Tibial artery (tissue), 4 donors: Measurements from ENCODE around the gene FOXS1.
"Not testable (repeated sequence)": the region's sequence is repeated elsewhere in the genome, so short reads cannot be mapped to it uniquely, and the experiment has no call there.

Experiments used
- DNase-seq, 2 donors: peaks; one replicate each; pipeline ENCODE4 v3.0.0-alpha.2; 2019
- H3K27ac ChIP-seq, 2 donors: fragments of 200-600 bp; sonication (generic) in 1 of 2; 1 replicate in 1 of 2; 2 replicates in 1 of 2; pipeline ENCODE4 v1.5.1; 2018 to 2019; ENCODE audit warnings: mild to moderate bottlenecking in 1 of 2
- H3K27me3 ChIP-seq, 2 donors: fragments of 200-600 bp; sonication (generic) in 1 of 2; one replicate each; pipeline versions ENCODE4 v1.5.1 to v1.6.0; 2016 to 2019
- H3K36me3 ChIP-seq, 3 donors: fragments of 200-600 bp; sonication (generic) in 2 of 3; one replicate each; pipeline ENCODE4 v1.5.1; 2016 to 2019; ENCODE audit warnings: mild to moderate bottlenecking in 2 of 3
- H3K4me1 ChIP-seq, 4 donors: fragments of 200-600 bp; sonication (generic) in 2 of 4; 1 replicate in 3 of 4; 2 replicates in 1 of 4; pipeline ENCODE4 v1.5.1; 2016 to 2019
- H3K4me3 ChIP-seq, 2 donors: fragments of 200-600 bp; sonication (generic) in 1 of 2; 1 replicate in 1 of 2; 2 replicates in 1 of 2; pipeline ENCODE4 v1.5.1; 2018 to 2019; ENCODE audit warnings: mild to moderate bottlenecking in 2 of 2
- H3K9me3 ChIP-seq, 3 donors: fragments of 200-600 bp; sonication (generic) in 1 of 3; one replicate each; pipeline ENCODE4 v1.5.1; 2016 to 2019
- intact Hi-C: fragments of 100-400 bp; cut with DNase I; formaldehyde crosslinking; loops from one replicate; pipeline ENCODE4 v1.15.0; 2023; ENCODE audit warnings: low total_unique reads
- TF ChIP-seq, protein P1 (sequence below), 2 experiments: fragments of 200-600 bp in 1 of 2; fragments of 450-650 bp in 1 of 2; IDR thresholded peaks; one replicate each; pipeline ENCODE4 v1.5.1; 2017 to 2019; ENCODE audit warnings: antibody characterized with exemption in 2 of 2, mild to moderate bottlenecking in 1 of 2, moderate library complexity in 1 of 2

The FOXS1 gene

DNA sequence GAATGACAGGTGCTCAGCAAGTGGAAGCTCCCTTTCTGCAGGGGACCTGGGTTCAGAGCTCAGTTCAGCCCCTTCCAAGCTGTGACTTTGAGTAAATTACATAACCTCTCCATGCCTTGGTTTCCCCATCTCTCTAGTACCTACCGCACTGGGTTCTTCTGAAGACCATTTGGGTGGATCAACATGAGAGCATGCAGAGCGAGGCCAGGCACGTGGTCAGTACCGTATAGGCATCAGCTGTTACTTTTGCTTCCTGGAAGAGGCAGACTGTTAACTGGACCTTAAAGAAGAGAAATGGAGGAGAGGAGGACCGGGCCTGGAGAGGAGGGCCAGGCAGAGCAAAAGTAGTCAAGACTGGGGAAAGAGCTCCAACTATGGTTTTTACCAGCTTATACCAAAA, 27.9 kb downstream of the FOXS1 start:
- peak overlapping the region in 1 of 2 donors; percentile 83 for H3K27ac ChIP-seq
- DNase-seq, result peak in 1 of 2 donors; percentile 49
- no peaks in the 10 kb centered on the region for H3K27me3 ChIP-seq
- peaks cover 0 to 74% (median 49%) of the 10 kb centered on the region in 4 donors for H3K4me1 ChIP-seq
- TF ChIP-seq, protein P1, sequence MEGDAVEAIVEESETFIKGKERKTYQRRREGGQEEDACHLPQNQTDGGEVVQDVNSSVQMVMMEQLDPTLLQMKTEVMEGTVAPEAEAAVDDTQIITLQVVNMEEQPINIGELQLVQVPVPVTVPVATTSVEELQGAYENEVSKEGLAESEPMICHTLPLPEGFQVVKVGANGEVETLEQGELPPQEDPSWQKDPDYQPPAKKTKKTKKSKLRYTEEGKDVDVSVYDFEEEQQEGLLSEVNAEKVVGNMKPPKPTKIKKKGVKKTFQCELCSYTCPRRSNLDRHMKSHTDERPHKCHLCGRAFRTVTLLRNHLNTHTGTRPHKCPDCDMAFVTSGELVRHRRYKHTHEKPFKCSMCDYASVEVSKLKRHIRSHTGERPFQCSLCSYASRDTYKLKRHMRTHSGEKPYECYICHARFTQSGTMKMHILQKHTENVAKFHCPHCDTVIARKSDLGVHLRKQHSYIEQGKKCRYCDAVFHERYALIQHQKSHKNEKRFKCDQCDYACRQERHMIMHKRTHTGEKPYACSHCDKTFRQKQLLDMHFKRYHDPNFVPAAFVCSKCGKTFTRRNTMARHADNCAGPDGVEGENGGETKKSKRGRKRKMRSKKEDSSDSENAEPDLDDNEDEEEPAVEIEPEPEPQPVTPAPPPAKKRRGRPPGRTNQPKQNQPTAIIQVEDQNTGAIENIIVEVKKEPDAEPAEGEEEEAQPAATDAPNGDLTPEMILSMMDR (IDR thresholded peaks at IDR 0.05), result no peak
- intact Hi-C loops, result loop anchor here (10.0 kb wide), 1 partner anchor 73 kb away; no protein-coding TSS in a partner anchor
- H3K4me3 ChIP-seq, result no peak overlapping the region
- no peaks in the 10 kb centered on the region for H3K36me3 ChIP-seq
- H3K9me3 ChIP-seq, result no peaks in the 10 kb centered on the region

DNA sequence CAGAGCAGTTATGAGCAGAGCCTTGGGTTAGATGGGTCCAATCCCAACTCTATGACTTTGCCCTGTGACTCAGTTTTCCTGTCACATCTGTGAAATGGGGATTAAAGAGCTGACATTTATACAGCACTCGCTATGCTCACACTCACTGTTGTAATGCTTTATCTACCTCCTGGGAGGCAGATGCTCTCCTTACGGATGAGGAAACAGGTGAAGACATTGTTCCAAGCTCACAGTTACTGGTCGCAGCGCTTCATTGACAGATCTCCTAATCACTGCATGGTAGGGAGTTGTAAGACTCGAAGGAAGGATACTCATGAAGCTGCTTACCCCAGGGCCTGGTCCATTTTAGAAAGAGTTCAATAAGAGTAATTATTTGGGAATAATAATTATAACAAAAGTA, 29.2 kb downstream of the FOXS1 start:
- intact Hi-C loops, result loop anchor here (10.0 kb wide), 1 partner anchor 71 kb away; no protein-coding TSS in a partner anchor
- TF ChIP-seq, protein P1 (IDR thresholded peaks at IDR 0.05), result no peak

DNA sequence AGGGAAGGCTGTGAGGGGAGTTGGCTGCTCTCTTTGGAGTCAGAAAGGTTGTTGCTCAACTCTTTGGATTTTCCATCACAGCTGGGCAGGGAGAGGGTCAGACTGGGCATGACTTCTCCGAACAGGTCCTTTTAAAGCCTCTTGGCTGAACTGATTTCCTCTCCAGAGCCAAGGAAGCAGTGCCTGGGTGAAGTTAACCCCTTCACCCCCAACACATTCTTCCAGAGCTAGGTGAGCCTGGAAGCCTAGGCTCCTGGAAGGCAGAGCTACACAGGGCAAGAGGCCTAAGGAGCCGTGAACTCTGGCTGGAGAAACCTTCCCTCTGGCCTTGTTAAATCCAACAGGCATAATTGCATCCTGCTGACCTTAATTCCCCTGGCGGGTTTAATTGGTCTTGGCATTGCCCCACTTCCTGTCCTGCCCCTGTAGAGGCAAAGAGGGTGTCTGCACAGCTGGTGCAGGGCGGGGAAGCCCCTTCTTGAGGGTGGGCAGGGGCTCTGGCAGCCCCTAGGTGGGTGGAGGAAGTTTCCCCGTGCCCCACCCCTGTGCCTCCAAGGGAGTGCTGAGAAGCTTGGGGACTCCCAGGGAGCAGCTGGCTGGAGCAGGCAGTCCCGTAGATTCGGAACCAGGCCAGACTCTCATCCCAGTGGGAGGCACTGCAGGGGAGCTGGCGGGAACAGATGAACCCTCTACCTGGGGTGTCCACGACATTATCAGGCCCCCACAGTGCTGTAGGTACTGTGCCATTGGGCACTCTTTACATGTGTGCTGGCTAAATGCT, 29.8 kb downstream of the FOXS1 start:
- Histone ChIP-seq H3K4me3 (peak overlapping the region in 1 of 2 donors; percentile 11), H3K9me3 (no peaks in the 10 kb centered on the region), H3K36me3 (no peaks in the 10 kb centered on the region), H3K27ac (peak overlapping the region; percentile 83 to 87), H3K27me3 (no peaks in the 10 kb centered on the region), H3K4me1 (peaks cover 0 to 80% (median 60%) of the 10 kb centered on the region in 4 donors)
- TF ChIP-seq, protein P1 (IDR thresholded peaks at IDR 0.05), result peak in 1 of 2 experiments; percentile 8
- peak in 1 of 2 donors; percentile 87 for DNase-seq
- intact Hi-C loops, result loop anchor here (10.0 kb wide), 1 partner anchor 71 kb away; no protein-coding TSS in a partner anchor

More for the DNA sequence above, 29.2 kb downstream of the FOXS1 start:
- no peaks in the 10 kb centered on the region for H3K27me3 ChIP-seq
- no peak overlapping the region for H3K4me3 ChIP-seq
- no peaks in the 10 kb centered on the region for H3K9me3 ChIP-seq
- no peaks in the 10 kb centered on the region for H3K36me3 ChIP-seq
- peak overlapping the region; percentile 83 to 87 for H3K27ac ChIP-seq
- H3K4me1 ChIP-seq, result peaks cover 0 to 74% (median 54%) of the 10 kb centered on the region in 4 donors
- DNase-seq, result no peak

DNA sequence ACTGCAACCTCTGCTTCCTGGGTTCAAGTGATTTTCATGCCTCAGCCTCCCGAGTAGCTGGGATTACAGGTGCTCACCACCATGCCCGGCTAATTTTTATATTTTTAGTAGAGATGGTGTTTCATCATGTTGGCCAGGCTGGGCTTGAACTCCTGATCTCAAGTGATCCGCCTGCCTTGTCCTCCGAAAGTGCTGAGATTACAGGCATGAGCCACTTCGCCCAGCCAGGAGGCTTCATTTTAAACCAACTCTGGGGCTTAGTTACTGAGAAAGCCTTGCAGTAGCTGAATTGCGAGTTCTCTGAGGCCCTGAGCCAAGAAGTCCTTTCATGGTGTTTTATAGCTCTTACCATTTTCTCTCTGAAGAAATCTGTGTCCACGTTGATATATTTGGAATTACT, 31.3 kb downstream of the FOXS1 start:
- H3K4me3 ChIP-seq, H3K27me3 ChIP-seq, H3K9me3 ChIP-seq, H3K36me3 ChIP-seq: not testable (repeated sequence)
- peak overlapping the region; percentile 83 to 87 for H3K27ac ChIP-seq
- DNase-seq, result peak in 1 of 2 donors; percentile 74
- peaks cover 0 to 84% (median 65%) of the 10 kb centered on the region in 4 donors for H3K4me1 ChIP-seq
- intact Hi-C loops, result loop anchor here (10.0 kb wide), 1 partner anchor 69 kb away; no protein-coding TSS in a partner anchor

DNA sequence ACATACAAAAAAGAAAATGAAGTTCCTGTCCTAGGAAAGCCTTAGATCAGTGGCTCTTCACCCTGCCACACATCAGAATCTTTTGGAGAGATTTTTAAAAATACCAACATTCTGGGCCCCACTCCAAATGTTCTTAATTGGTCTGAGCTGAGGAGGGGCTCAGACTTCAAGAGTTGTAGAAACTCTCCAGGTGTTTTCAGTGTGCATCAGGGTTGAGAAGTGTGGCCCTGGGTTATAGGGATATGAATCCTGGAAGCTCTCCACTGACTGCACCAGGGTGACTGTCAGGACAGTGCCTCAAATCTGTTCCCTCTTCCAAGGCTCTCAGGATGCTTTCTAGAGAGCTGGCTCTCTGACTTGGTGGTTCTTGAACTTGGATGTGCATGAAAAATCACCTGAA, 31.8 kb downstream of the FOXS1 start:
- no peak overlapping the region for H3K4me3 ChIP-seq
- DNase-seq, result no peak
- H3K27me3 ChIP-seq, result no peaks in the 10 kb centered on the region
- H3K9me3 ChIP-seq, result no peaks in the 10 kb centered on the region
- peak overlapping the region; percentile 83 to 87 for H3K27ac ChIP-seq
- peaks cover 0 to 84% (median 63%) of the 10 kb centered on the region in 4 donors for H3K4me1 ChIP-seq
- H3K36me3 ChIP-seq, result no peaks in the 10 kb centered on the region
- TF ChIP-seq, protein P1 (IDR thresholded peaks at IDR 0.05), result no peak
- intact Hi-C loops, result loop anchor here (10.0 kb wide), 1 partner anchor 69 kb away; no protein-coding TSS in a partner anchor
